GM18505 (cell line): Measurements from ENCODE around the gene OVCA2.

Experiments used
- ATAC-seq: cut with Tn5 transposase; IDR thresholded peaks from one replicate; pipeline ENCODE4 v1.9.1; 2021; ENCODE audit not compliant: unreplicated experiment
- POLR2A ChIP-seq: IDR thresholded peaks from 4 replicates; pipeline ENCODE4 v1.6.1; 2011; ENCODE audit warnings: borderline replicate concordance; ENCODE audit not compliant: insufficient read depth, insufficient read length; ENCODE audit errors: extremely low read depth

The OVCA2 gene

DNA sequence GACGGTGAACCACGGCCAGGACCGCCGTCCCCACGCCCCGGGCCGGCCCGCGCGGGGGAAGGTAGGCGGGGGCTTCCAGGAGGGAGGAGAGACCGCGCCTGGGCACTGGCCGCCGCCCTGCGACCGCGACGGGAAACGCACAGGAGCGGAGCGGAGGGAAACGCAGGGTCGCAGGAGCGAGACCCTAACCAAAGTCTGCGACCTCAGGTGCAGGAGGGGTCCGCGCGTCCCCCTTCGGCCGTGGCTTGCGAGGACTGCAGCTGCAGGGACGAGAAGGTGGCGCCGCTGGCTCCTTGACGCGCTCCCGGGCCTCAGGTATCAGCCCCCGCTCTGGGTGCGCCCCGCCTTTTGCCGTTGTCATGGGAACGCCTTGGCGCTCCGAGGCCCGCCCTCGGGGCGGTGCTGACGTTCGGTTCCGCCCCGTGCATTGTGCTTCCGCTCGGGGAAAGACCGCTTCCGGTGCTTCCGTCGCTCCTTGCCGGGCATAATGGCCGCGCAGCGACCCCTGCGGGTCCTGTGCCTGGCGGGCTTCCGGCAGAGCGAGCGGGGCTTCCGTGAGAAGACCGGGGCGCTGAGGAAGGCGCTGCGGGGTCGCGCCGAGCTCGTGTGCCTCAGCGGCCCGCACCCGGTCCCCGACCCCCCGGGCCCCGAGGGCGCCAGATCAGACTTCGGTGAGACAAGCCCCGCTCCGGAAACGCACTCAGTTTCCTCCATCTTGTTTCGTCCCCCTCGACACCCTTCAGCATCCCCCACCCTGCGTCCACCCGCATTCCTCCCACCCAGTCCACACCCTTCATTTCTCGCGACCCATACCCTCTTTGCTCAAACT is at the start of gene OVCA2:
OVCA2 (plus strand) TSS at position 462 of the 829 bp plus-strand sequence; CDS start at position 488, 26 bp downstream.
- TF ChIP-seq POLR2A = peak; percentile 86
- peak; percentile 86 for ATAC-seq

DNA sequence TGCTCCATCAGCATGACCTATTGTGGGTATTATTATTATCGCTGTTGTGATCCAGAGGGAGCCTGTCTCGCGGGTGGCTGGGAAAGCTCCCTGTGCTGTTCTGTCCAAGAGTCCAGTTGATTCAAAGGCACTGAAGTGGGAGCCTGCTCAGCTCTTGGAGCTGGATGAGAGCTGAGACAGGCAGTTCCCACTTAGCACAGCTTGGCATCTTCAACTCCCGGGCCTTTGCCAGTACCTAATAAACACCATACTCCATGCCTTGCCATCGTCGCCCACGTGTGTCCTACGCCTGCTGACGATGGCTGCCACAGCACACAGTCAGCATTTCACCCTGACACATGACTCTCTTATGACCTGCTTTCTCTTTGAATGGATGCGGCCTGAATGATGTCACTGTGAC is 49.3 kb upstream of the OVCA2 start:
- TF ChIP-seq POLR2A = no peak
- ATAC-seq = no peak

DNA sequence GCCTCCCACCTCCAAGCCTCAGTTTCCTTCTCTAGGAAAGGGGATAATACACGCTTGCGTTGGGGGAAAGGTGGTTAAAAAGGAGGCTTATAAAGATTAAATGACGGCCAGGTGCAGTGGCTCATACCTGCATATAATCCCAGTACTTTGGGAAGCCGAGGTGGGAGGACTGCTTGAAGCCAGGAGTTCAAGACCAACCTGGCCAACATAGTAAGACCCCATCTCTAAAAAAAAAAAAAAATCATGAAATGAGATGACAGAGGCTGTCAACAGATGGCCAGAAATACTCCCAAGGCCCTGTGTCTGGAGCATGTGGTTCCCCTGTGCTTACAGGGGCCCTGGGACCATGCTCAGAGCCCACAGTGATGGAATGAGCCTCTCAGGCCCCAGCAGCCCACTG is 47.1 kb upstream of the OVCA2 start:
- ATAC-seq = no peak

DNA sequence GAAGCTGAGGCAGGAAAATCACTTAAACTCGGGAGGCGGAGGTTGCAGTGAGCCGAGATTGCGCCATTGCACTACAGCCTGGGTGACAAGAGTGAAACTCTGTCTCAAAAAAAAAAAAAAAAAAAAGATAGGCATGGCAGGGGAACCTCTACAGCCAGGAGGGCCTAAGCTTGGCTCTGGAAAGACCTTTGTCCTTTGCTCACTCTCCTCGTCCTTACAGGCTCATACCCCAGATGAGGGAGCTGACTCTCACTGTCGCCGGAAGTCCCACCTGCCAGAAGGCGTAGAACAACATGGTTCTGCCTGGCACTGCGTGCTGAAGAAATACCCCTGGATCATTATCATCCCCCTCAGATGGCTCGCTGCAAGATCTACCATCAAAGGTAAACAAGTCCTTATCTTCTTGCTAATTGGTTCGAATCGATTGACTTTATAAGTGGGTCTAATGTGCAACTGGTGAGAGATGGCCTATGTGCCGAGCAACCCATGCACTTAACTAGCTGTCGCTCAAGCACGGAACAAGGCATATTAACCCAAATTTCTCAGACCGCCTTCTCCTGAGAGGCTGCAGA is 46.4 kb upstream of the OVCA2 start:
- no peak for ATAC-seq
- TF ChIP-seq POLR2A = no peak

More for the DNA sequence above, 47.1 kb upstream of the OVCA2 start:
- no peak for TF ChIP-seq POLR2A

DNA sequence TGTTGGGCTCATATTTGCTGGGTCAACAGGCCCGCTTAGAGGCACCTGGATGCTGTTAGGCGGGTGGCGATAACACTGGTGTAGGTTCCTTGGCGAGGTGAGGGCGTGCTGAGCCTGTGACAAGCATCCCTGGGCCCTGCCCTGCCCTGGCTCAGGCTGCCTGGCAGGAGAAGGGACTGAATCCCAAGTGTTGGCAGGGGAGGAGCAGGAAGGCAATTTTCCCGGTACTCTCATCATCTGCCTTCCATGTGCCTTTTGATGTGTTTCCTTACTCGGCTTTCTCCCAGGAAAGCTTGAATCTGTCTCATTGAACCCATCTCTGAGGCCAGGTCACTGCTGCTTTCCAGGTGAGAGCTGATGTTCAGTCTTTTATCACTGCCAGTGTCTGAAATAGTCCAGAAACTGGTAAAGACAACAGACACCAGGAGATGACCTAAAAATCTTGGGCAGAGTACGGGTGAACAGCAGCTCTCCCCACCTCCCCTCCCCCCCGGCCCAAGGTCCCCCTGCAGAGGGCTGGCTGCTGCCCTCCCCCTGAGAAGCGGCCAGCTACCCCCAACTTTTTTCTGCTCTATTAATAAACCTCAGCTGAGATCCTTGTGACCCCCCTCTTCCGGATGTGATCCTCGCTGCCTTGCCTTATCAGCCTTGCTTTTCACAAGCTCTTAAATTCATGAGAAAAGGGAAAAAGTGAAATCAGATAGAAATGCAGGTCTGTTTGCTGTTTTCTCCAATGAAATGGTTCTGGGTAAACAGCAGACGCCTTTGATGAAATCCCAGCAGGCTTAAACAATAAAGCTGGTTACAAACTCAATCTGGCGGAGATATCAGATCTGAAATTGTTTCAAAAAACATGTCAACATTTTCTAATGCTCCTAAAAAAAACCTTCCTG is 45.7 kb upstream of the OVCA2 start:
- TF ChIP-seq POLR2A = no peak
- ATAC-seq = no peak

DNA sequence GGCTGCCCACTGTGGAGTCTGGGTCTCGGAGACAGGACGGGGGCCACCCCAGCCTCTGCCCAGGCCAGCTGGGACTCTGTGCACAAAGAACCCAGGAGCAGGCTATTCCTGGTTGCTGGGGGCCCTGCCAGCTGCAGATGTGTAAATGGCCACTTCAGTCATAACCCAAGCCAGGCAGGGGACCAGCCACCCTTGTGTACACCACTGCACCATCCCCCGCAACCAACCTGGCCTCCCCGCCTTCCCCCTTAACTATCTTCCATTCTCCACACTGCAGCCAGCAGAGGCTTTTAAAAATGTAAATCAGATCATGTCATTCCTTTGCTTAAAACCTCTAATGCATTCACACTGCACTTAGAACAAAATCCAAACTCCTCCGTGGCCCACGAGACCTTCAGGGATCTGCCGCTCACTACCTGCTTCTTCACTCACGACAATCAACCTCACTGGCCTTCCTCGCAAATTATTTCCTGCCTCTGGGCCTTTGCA is 45.0 kb upstream of the OVCA2 start:
- ATAC-seq = no peak
- TF ChIP-seq POLR2A = no peak

DNA sequence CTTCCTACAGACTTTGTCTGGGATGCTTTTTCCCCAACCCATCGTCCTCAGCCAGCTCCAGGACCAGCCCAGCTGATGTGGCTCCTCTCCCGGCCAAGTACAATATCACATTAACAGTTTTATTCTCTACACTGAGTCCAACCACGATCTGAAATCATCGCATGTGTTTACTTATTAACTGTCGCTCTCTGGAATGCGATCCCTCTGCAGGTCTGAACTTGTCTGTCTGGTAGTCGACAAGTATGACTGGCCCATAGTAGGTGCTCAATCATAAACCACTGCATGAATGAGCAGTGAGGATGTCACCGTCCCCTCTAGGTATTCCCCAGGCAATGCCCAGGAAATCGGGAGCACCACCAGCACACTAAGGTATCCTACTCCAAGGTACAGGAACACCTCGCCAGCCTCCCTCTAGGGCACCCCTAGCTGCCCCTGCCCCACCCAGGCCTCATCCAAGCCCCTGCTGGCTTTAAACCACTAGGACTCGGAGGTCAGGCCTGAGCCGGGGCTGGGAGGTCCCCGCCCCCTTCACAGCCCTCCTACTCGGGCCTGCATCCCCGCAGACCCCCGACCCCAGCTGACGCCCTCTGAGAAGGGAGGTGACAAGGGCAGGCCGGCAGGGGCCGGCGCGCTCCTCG is 44.4 kb upstream of the OVCA2 start:
- TF ChIP-seq POLR2A = no peak
- ATAC-seq = no peak

DNA sequence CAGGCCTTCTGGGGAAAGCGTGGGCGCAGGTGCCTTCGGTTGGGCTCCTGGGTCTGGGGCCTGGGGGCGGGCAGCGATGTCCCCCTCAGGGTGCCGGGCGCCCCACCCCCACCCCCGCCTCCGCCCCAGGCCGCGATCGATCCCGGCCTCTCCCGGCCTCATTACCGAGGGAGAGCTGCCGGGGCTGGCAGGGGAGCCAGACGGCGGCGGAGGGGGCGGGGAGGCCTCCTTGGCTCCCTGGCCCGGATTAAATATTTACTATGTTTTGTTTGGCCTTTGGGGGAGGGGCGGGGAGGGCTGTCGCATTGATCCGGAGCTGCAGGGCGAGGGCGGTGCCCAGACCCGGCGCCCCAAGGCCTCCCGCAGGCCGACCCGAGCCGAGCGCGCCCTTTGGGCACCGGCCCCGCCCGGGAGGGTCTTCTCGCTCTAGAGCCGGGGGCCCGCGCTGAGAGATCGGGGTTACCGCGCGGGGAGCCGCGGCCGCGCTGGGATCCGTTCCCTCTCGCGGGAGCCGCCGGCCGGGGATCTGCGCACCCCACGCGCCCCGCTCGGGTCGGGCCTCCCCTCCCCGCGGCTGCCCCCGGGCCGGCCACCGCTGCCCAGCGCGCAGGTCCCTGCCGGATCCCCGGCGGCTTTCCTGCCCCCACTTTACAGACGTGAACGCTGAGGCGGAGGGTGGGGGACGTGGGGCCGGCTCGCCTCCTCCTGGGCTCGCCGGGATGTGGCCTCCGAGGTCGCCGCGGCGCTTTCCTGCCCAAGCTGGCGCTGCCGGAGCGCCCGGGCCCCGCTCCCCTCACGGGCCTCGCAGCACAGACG is 43.7 kb upstream of the OVCA2 start:
- TF ChIP-seq POLR2A = no peak
- no peak for ATAC-seq

DNA sequence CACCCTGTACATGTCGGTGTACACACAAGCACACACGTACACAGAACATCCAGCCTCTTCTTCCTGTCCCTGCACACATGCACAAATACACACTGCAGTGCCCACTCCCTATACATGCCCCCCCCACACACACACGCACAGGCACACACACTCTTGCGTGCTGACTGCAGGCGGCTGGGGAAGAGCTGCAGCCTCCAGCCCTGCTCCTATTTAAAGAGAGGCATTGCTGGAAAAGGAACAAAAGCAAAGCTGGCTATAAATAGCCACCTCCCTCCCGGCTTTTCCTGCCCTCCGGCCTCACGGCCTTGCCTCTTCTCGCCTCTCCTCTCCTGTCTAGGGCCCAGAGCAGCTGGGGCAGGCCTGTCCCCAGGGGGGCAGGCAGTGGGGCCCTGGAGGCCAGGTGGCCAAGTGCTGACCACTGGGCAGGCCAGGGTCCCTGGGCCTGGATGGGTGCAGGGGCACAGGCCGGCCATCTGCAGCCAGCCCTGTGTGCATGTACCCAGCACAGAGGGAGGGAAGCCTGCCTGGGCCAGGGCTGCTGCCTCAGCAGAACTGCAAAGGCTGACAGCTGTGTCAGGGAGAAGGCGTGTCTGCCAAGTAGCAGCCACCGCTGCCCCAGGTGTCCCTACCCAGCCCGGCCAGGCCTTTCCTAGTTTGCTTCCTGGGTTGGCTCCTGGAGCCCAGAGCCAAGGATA is 42.1 kb upstream of the OVCA2 start:
- ATAC-seq = no peak
- TF ChIP-seq POLR2A = no peak

DNA sequence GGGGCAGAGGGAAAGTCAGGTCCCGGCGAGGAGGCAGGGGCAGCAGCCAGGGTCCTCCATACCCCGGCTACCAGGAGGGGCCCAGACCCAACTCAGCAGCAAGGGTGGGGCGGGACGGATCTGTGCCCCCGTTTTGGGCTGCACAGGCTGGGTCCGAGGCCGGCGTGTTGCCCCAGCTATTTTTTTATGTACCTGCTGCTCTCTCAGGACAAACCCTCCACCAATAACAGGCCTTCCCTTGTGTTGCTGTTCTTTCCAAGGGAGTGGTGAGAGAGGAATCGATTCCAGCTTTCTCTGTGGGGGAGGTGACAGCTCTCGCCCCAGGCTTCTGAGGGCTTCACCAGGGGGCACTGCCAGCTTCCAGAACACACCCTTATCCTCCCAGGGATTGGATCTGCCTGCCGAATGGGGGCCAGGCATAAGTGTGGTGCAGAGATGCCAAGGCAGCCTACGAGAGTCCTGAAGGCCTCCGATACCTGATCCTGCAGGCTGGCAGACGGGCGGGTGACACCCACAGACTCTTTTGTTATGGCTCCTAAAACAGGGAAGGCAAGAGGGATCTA is 39.0 kb upstream of the OVCA2 start:
- ATAC-seq = no peak
- TF ChIP-seq POLR2A = no peak

DNA sequence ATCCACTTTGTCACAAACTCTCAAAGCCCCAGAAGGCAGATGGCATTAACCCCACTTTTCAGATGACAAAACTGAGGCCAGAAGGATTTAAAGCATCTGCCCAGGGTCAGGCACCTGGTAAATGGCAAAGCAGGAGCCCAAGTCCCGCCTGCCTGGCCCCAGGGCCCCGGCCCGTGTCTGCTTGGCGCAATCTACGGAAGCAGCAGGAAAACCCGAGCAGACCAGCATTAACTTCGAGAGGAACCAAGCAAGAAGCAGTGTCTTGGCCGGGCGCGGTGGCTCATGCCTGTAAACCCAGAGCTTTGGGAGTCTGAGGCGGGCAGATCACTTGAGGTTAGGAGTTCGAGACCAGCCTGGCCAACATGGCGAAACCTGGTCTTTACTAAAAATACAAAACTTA is 38.3 kb upstream of the OVCA2 start:
- no peak for ATAC-seq
- TF ChIP-seq POLR2A = no peak
